GM21825 (cell line): ENCODE results near the gene SIK3.

Source experiments
- ATAC-seq: cut with Tn5 transposase; IDR thresholded peaks from one replicate; pipeline ENCODE4 v1.9.1; 2021; ENCODE audit warnings: mild to moderate bottlenecking, moderate library complexity; ENCODE audit not compliant: unreplicated experiment

The SIK3 gene

DNA sequence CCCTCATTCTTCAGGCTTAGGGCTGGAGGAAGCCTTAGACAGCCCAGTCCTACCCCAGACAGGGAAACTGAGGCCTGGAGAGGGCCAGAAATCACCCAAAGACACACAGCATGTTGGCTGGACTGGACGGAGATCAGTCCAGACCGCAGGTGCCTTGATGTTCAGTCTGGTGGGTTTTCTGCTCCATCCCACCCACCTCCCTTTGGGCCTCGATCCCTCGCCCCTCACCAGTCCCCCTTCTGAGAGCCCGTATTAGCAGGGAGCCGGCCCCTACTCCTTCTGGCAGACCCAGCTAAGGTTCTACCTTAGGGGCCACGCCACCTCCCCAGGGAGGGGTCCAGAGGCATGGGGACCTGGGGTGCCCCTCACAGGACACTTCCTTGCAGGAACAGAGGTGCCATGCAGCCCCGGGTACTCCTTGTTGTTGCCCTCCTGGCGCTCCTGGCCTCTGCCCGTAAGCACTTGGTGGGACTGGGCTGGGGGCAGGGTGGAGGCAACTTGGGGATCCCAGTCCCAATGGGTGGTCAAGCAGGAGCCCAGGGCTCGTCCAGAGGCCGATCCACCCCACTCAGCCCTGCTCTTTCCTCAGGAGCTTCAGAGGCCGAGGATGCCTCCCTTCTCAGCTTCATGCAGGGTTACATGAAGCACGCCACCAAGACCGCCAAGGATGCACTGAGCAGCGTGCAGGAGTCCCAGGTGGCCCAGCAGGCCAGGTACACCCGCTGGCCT, 267.9 kb downstream of the SIK3 start:
- ATAC-seq = no peak

- ATAC-seq = no peak
These were observed 268.6 kb downstream of the SIK3 start, which contains the start of gene APOC3 for GRCh38 chr11:116829525-116830183. TSS of gene APOC3 (plus strand) at chr11:116829907. CDS start at chr11:116830583, 676 bp downstream.

- ATAC-seq = no peak
These were observed 269.4 kb downstream of the SIK3 start for GRCh38 chr11:116828632-116829524.

GRCh38 chr11:116827461-116827860, 270.8 kb downstream of the SIK3 start:
- no peak for ATAC-seq

- ATAC-seq = no peak
These were observed 271.3 kb downstream of the SIK3 start for GRCh38 chr11:116826751-116827431.

DNA sequence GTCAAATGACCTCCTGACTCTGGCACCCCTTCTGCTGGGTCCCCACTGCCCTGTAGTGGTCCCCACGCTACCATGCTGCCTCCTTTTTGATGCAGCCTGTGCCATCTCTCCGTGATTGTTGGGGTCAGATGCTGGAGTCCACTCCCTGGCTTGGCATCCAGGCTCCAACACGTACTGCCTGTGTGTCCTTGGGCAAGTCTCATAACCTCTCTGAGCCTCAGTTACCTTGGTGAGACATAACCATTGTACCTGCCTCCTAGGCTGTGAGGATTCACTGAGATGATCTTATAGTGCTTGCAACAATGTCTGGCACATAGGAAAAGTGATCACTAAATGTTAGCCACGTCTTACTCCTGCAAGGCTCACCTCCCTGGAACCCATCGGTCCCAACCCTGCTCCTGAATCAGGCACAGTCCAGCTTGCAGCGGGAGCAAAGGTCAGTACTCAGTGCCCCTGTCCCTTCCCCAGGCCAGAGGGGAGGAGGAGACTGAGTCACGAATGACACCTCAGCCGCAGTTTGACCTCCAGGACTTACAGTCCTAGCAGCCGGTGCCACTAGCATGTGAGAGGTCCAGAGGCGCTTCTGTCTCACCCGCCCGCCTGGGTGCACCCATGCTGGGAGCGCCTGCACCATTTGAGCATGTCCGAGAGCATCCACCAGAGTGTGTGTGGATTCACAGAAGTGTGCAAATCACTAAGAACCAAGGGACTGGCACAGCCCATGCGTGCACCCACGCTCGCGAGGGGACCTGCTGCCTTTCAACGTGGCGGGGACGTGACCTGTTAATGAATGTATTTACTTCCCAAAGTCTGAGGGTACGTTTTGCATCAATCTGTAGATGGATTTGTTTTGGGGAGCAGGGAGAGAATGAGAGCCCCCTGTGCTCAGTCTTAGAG, 272.1 kb downstream of the SIK3 start:
- ATAC-seq = no peak

DNA sequence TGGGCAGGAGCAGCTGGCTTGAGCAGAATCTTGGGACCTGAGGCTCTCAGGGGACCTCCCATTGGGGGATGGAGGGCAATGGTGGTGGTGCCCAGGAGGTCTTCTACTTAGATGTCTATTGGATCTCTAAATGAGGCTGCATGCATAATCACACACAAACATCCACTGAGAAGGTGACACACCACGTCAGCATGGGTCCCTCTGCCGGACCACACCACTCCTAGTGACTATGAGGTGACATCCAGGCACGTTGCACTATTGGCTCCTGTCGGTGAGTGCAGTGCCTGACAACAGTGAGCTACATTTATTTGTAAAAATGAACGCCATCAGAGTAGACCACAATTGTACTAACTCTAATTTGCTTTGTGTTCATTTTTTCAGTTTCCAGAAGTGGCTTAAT, 272.8 kb downstream of the SIK3 start:
- ATAC-seq = no peak

DNA sequence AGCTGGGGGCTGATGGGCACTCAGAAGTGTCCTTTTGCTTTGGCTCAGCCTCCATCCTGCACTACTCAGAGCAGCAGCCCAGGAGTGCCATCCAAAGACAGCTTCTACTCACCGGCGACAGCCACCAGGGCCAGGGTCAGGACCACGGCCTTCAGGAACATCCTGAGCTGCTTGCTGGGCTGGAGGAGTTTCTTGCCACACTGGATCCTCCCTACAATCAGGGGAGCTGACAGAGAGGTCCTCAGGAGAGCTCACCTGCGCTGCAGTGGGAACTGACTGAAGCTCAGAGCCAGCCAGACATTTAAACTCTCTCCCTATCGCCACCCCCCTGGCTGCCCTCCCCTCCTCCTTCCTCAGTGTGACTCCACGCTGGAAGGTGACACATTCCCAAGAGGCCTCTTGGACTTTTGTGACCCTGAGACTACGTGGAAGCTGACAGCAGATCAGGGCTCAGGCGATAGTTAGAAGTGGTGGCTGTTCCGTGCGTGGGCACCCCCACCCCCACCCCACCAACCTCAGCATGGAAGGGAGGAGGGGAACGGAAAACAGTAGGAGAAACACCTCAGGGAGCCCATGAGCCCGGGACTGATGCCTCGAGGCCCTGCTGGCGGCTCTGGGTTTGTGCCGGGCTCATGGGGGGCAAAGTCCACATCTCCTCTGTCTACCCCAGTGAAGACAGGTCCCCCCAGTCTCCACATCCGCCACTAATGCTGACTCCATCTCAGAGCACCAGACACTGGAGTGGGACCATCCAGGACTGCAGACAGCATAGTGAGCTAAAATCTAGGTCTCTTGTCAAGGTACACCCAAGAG, 275.0 kb downstream of the SIK3 start, which contains the start of gene APOA4:
Gene APOA4, minus strand, starts transcription at position 274 of the 813 bp plus-strand sequence. Its CDS starts 113 bp downstream, at position 161.
- no peak for ATAC-seq

DNA sequence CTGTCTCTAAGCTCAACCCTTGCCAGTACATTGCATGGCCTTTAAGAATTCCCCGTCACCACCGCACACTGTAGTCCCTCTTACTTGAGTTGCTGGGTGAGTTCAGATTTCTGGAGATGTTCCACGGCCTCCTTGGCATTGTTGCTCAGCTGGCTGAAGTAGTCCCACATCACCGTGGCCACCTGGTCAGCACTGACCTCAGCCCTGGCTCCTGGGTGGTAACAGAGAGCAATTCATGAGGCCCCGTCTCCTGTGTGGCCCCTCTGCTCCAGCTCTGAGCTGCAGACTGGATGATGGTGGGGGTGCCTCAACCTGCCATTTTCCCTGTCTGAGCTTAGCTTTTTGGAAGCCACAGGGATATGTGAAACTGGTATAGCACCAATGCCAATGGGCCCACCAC, 275.7 kb downstream of the SIK3 start:
- no peak for ATAC-seq

- ATAC-seq = no peak
These were observed 276.9 kb downstream of the SIK3 start for GRCh38 chr11:116821050-116821918.

DNA sequence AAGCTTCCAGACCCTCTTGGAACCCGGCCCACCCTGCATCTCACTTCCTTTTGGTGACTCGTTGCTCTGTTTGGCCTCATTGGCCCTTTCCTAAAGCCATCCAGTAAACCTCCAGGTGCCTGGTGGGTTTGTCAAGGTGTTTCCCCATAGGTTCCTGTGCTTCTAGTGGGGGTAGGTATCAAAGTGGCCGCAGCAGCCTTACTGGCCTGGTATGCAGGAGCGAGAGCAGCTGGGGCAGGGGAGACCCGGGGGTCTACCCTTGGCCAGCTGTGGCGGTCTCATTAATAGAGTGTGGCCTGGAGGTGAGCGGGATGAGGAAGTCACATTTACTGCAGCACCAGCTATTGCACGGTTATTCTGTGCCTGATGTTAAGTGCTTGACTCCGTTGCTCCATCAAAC, 279.2 kb downstream of the SIK3 start:
- no peak for ATAC-seq

DNA sequence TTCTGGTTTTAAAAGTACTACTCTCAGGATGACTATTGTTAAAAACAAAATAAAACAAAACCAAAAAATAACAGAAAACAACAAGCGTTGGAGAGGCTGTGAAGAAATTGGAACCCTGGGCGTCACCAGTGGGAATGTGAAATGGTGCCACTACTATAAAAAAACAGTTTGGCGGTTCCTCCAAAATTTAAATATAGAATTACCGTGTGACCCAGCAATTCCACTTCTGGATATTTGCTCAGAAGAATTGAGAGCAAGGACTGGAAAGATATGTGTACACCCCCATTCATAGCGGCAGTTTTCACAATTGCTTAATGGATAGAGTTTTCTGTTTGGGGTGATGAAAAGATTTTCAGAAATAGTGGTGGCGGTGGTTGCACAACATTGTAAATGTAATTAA, 283.7 kb downstream of the SIK3 start:
- no peak for ATAC-seq

DNA sequence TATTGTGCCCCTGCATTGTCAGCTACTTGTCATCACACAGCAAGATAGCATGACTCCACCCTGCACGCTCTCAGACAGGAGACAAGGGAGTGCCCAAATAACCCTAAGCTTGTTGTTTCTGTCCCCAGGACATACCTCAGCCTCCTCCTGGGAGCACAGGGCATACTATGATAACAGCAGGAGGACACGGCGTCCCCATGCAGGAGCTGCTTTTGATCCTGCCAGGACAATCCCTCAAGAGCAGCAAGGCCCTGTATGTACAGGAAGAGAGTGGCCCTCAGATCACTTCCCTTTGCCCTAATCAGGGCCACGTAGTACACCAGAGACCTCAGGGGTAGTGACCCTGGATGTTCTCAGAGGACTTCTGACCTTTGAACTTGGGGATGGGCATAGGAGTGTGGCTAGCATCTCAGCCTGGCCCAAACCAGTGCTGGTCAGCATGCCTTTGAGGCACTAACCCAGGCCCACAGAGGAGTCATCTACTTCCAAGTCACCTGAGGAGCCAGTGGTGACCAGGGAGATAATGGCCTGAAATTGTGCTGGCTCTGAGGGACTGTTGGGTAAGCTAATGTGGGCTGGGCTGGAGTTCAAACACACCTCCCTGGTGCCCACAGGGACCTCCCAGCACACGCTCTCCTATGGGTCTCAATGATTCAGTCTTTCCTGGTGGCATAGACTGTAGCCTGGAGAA, 284.3 kb downstream of the SIK3 start:
- no peak for ATAC-seq

DNA sequence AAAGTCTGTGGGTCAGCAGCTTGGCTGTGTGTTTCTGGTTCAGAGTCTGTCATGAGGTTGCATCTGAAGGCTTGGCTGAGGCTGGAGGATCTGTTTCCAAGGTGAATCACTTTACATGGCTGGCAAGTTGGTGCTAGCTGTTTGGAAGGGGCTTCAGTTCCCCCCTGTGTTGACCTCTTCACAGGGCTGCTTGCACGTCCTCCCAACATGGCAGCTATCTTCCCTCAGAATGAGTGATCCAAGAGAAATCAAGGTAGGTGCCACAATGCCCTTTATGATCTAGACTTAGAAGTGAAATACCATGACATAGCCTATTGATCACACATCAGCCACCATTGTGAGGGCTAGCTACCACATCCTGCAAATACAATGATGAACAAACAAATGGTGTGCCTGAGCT, 285.1 kb downstream of the SIK3 start:
- ATAC-seq = no peak

DNA sequence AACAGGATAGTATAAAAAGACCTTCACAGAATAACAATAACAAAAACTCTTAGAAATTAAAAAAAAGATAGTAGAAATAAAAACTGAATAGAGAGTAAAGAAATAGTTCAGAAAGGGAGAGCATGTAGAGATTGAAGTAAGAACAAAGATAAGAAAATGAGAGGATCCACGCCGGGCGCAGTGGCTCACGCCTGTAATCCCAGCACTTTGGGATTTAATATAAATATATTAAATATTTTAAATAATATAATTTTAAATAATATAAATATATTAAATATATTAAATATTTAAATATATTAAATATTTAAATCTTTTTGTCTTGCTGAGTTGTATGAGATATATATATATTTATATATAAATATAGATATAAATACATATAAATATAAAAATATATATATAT, 286.1 kb downstream of the SIK3 start:
- ATAC-seq = no peak

- no peak for ATAC-seq
These were observed 287.0 kb downstream of the SIK3 start for GRCh38 chr11:116811194-116811593.
